Spleen (tissue), 11 donors: Measurements from ENCODE around the gene TNS1. TPM values are rescaled to one million over a fixed set of nuclear protein-coding genes. Genes with fewer than 3 reads are reported as not detected.

ENCODE experiments used
- DNase-seq: peaks from one replicate; pipeline ENCODE4 v3.0.0-alpha.2; 2020
- H3K27ac ChIP-seq, 8 donors: fragments of 200-600 bp; sonication (generic) in 7 of 8; 1 replicate in 4 of 8; 2 replicates in 4 of 8; pipeline versions ENCODE4 v1.5.0 to v1.8.0; 2016 to 2021; ENCODE audit warnings: inconsistent platforms in 4 of 8, mild to moderate bottlenecking in 4 of 8, moderate library complexity in 1 of 8
- H3K27me3 ChIP-seq, 7 donors: fragments of 200-600 bp; sonication (generic) in 6 of 7; replicated peaks in 1 of 7; 1 replicate in 4 of 7; 2 replicates in 3 of 7; pipeline versions ENCODE4 v1.5.0 to v1.8.0; 2016 to 2021; ENCODE audit warnings: inconsistent platforms in 3 of 7, mild to moderate bottlenecking in 1 of 7
- H3K36me3 ChIP-seq, 6 donors: fragments of 200-600 bp; sonication (generic) in 5 of 6; 1 replicate in 4 of 6; 2 replicates in 2 of 6; pipeline versions ENCODE4 v1.5.0 to v1.8.0; 2016 to 2021; ENCODE audit warnings: inconsistent platforms in 2 of 6
- H3K4me1 ChIP-seq, 6 donors: fragments of 200-600 bp; sonication (generic) in 5 of 6; 1 replicate in 3 of 6; 2 replicates in 3 of 6; pipeline versions ENCODE4 v1.5.0 to v1.8.0; 2016 to 2021; ENCODE audit warnings: inconsistent platforms in 3 of 6
- H3K4me3 ChIP-seq, 8 donors: fragments of 200-600 bp; sonication (generic) in 7 of 8; 1 replicate in 4 of 8; 2 replicates in 4 of 8; pipeline versions ENCODE4 v1.5.0 to v1.8.0; 2016 to 2021; ENCODE audit warnings: inconsistent platforms in 4 of 8, mild to moderate bottlenecking in 4 of 8, moderate library complexity in 2 of 8
- H3K9me3 ChIP-seq, 8 donors: fragments of 200-600 bp; sonication (generic) in 7 of 8; 1 replicate in 4 of 8; 2 replicates in 4 of 8; pipeline versions ENCODE4 v1.5.0 to v1.8.0; 2016 to 2021; ENCODE audit warnings: inconsistent platforms in 4 of 8
- CTCF ChIP-seq, 11 experiments: fragments of 200-600 bp in 7 of 11; fragments of 450-650 bp in 4 of 11; sonication (generic) in 4 of 11; IDR thresholded peaks in 8 of 11; conservative IDR thresholded peaks in 3 of 11; 1 replicate in 7 of 11; 2 replicates in 4 of 11; pipeline versions ENCODE4 v1.4.0 to v1.8.0; 2016 to 2021; ENCODE audit warnings: antibody characterized with exemption in 11 of 11, inconsistent platforms in 4 of 11, mild to moderate bottlenecking in 1 of 11
- POLR2A ChIP-seq, 3 donors: fragments of 450-650 bp; IDR thresholded peaks; one replicate each; pipeline ENCODE4 v1.5.1; 2017; ENCODE audit warnings: antibody characterized with exemption in 3 of 3, mild to moderate bottlenecking in 1 of 3
- POLR2AphosphoS5 ChIP-seq, 3 donors: sonication (generic); formaldehyde crosslinking; IDR thresholded peaks; one replicate each; pipeline ENCODE4 v1.5.1; 2017; ENCODE audit warnings: antibody characterized with exemption in 3 of 3
- WGBS, 5 donors: extraction: QIAGEN DNeasy Blood & Tissue Kit in 3 of 5; methylation state at CpG; one replicate each; pipeline versions ENCODE4 v1.1.5 to v1.1.7; 2013 to 2018; 5-methylcytosine and 5-hydroxymethylcytosine counted together
- intact Hi-C: fragments of 100-400 bp; cut with DNase I; formaldehyde crosslinking; loops from one replicate; pipeline ENCODE4 v1.15.0; 2023; ENCODE audit warnings: low total_unique reads
- polyA plus RNA-seq, 3 donors: library from polyadenylated mRNA; stranded (reverse); fragments of 200-250 nt; gene quantifications; one replicate each; pipeline ENCODE4 v1.2.1, GENCODE V29; 2013
- total RNA-seq, 7 donors: library from RNA; depleted of rRNA in 3 of 7; stranded (reverse); fragments of >200 nt in 3 of 7; fragmentation: NEBNext Ultra II Directional in 4 of 7; extraction: Animal tissue kit (Norgen Biotek cat#: 25700) in 4 of 7; gene quantifications; one replicate each; pipeline versions ENCODE4 v1.1.0 to v1.2.1, GENCODE V29; 2016 to 2021
- donor health status: healthy with polysubstance abuse.
- donor health status: DM: no; HTN: no; CAD: no; lungs with moderate emphysema.
- donor health status: DM: no; HTN: no; CAD: no.
- donor health status: Bipolar disorder and iron deficiency.
- donor health status: healthy.
- donor health status: DM: no; HTN: no; CAD: no.
- donor health status: DM: yes; HTN: yes; CAD: no.

TNS1 gene
- total and polyA plus RNA-seq, 10 donors = 6.9 to 580 (median 246) TPM

GRCh38 chr2:217842017-217842416, 160.8 kb downstream of the TNS1 start:
- 74 to 89% (median 78%) methylated on average over 2 of the region's 2 CpGs for WGBS, 5 donors
- Histone ChIP-seq H3K27me3 (no peaks in the 10 kb centered on the region), H3K27ac (peak overlapping the region in 6 of 8 donors; percentile 13 to 64 (median 45)), H3K4me1 (peaks cover 0 to 96% (median 24%) of the 10 kb centered on the region in 6 donors), H3K9me3 (peaks cover 0 to 19% (median 12%) of the 10 kb centered on the region in 8 donors), H3K36me3 (peaks cover 0 to 74% (median 12%) of the 10 kb centered on the region in 6 donors), H3K4me3 (no peak overlapping the region)
- no peak for DNase-seq
- intact Hi-C loops = no loop called here
- no peak for TF ChIP-seq CTCF (IDR thresholded peaks at IDR 0.05 in 8 of 11, conservative IDR thresholded peaks at IDR 0.05 in 3 of 11)
- TF ChIP-seq POLR2AphosphoS5 (IDR thresholded peaks at IDR 0.05) = no peak
- no peak for TF ChIP-seq POLR2A (IDR thresholded peaks at IDR 0.05)

- TF ChIP-seq POLR2AphosphoS5 (IDR thresholded peaks at IDR 0.05) (peak in 1 of 3 donors; percentile 44), POLR2A (IDR thresholded peaks at IDR 0.05) (no peak)
- peaks cover 0 to 69% (median 8%) of the 10 kb centered on the region in 6 donors for H3K36me3 ChIP-seq
- no peaks in the 10 kb centered on the region for H3K27me3 ChIP-seq
- H3K27ac ChIP-seq = peak overlapping the region in 4 of 8 donors; percentile 55 to 64 (median 60)
- no peak overlapping the region for H3K4me3 ChIP-seq
- intact Hi-C loops = no loop called here
- peaks cover 0 to 96% (median 25%) of the 10 kb centered on the region in 6 donors for H3K4me1 ChIP-seq
- H3K9me3 ChIP-seq = peaks cover 0 to 16% (median 12%) of the 10 kb centered on the region in 8 donors
- 78 to 94% (median 93%) methylated on average over 3 of the region's 3 CpGs for WGBS, 5 donors
- DNase-seq = no peak
Measured at GRCh38 chr2:217840522-217840921, 162.3 kb downstream of the TNS1 start.

GRCh38 chr2:217839750-217840107, 163.1 kb downstream of the TNS1 start:
- Histone ChIP-seq H3K4me1 (peaks cover 0 to 100% (median 25%) of the 10 kb centered on the region in 6 donors), H3K4me3 (peak overlapping the region in 1 of 8 donors; percentile 11), H3K27ac (peak overlapping the region in 5 of 8 donors; percentile 20 to 64 (median 56)), H3K27me3 (no peaks in the 10 kb centered on the region), H3K9me3 (peaks cover 0 to 8% (median 6%) of the 10 kb centered on the region in 8 donors), H3K36me3 (peaks cover 0 to 69% (median 12%) of the 10 kb centered on the region in 6 donors)
- intact Hi-C loops = no loop called here
- DNase-seq = no peak
- TF ChIP-seq POLR2AphosphoS5 (IDR thresholded peaks at IDR 0.05) = peak in 1 of 3 donors; percentile 7
- no peak for TF ChIP-seq CTCF (IDR thresholded peaks at IDR 0.05 in 8 of 11, conservative IDR thresholded peaks at IDR 0.05 in 3 of 11)
- WGBS, 5 donors = 83 to 98% (median 96%) methylated on average over 1 to 7 of the region's 7 CpGs

GRCh38 chr2:217839073-217839749, 163.6 kb downstream of the TNS1 start:
- Histone ChIP-seq H3K36me3 (peaks cover 0 to 69% (median 15%) of the 10 kb centered on the region in 6 donors), H3K4me3 (no peak overlapping the region), H3K9me3 (peaks cover 0 to 3% (median under 1%) of the 10 kb centered on the region in 8 donors), H3K4me1 (peaks cover 0 to 100% (median 26%) of the 10 kb centered on the region in 6 donors), H3K27ac (peak overlapping the region in 5 of 8 donors; percentile 20 to 64 (median 56)), H3K27me3 (no peaks in the 10 kb centered on the region)
- 86 to 94% (median 91%) methylated on average over 7 to 10 of the region's 10 CpGs for WGBS, 5 donors
- intact Hi-C loops = no loop called here
- DNase-seq = no peak
- no peak for TF ChIP-seq POLR2A (IDR thresholded peaks at IDR 0.05)
- TF ChIP-seq POLR2AphosphoS5 (IDR thresholded peaks at IDR 0.05) = peak in 2 of 3 donors; percentile 6 to 34

- Histone ChIP-seq H3K27me3 (no peaks in the 10 kb centered on the region), H3K27ac (peak overlapping the region in 5 of 8 donors; percentile 31 to 64 (median 56)), H3K4me3 (no peak overlapping the region), H3K4me1 (peaks cover 3 to 100% (median 29%) of the 10 kb centered on the region in 6 donors), H3K36me3 (peaks cover 0 to 76% (median 15%) of the 10 kb centered on the region in 6 donors), H3K9me3 (no peaks in the 10 kb centered on the region)
- DNase-seq = no peak
- TF ChIP-seq POLR2A (IDR thresholded peaks at IDR 0.05) (no peak), CTCF (IDR thresholded peaks at IDR 0.05 in 8 of 11, conservative IDR thresholded peaks at IDR 0.05 in 3 of 11) (no peak), POLR2AphosphoS5 (IDR thresholded peaks at IDR 0.05) (peak; percentile 59 to 77 (median 67))
- intact Hi-C loops = no loop called here
- 69 to 82% (median 70%) methylated on average over 4 to 5 of the region's 5 CpGs for WGBS, 5 donors
Measured at GRCh38 chr2:217838409-217838831, 164.4 kb downstream of the TNS1 start.
